GM21737 (cell line): ENCODE data around the gene ABCA2.
A peak's percentile ranks its signal among the peaks of the same experiment; 100 is the strongest.

Source experiments
- ATAC-seq: cut with Tn5 transposase; IDR thresholded peaks from one replicate; pipeline ENCODE4 v1.9.1; 2021; ENCODE audit warnings: mild to moderate bottlenecking, moderate library complexity; ENCODE audit not compliant: unreplicated experiment

The ABCA2 gene

GRCh38 chr9:137031904-137032640 lies 4.0 kb upstream of the ABCA2 start, which contains the start of gene FUT7:
Gene FUT7, minus strand, starts transcription at chr9:137032088. Its CDS starts 97 bp downstream, at chr9:137031991.
- no peak for ATAC-seq

- ATAC-seq = no peak
Measured at GRCh38 chr9:137030538-137031527, 2.8 kb upstream of the ABCA2 start.

GRCh38 chr9:137030006-137030405 lies 2.0 kb upstream of the ABCA2 start:
- no peak for ATAC-seq

- ATAC-seq = no peak
Measured at GRCh38 chr9:137029058-137029936, 1.3 kb upstream of the ABCA2 start.

GRCh38 chr9:137028263-137029057 lies 423 bp upstream of the ABCA2 start:
- peak; percentile 37 for ATAC-seq

- ATAC-seq = no peak
Measured at GRCh38 chr9:137026828-137027227, 1.2 kb downstream of the ABCA2 start.

GRCh38 chr9:137026384-137026783 lies 1.7 kb downstream of the ABCA2 start:
- ATAC-seq = no peak

- ATAC-seq = no peak
Measured at GRCh38 chr9:137025517-137025966, 2.5 kb downstream of the ABCA2 start.

GRCh38 chr9:137023583-137023991 lies 4.5 kb downstream of the ABCA2 start:
- ATAC-seq = no peak

- no peak for ATAC-seq
Measured at GRCh38 chr9:137023157-137023556, 4.9 kb downstream of the ABCA2 start.

- no peak for ATAC-seq
Measured at GRCh38 chr9:137022662-137023008, 5.4 kb downstream of the ABCA2 start.

- no peak for ATAC-seq
Measured at GRCh38 chr9:137021979-137022661, 5.9 kb downstream of the ABCA2 start.

- ATAC-seq = no peak
Measured at GRCh38 chr9:137021568-137021978, 6.5 kb downstream of the ABCA2 start.

- no peak for ATAC-seq
Measured at GRCh38 chr9:137020771-137021567, 7.1 kb downstream of the ABCA2 start.

GRCh38 chr9:137019891-137020683 lies 8.0 kb downstream of the ABCA2 start:
- ATAC-seq = no peak

GRCh38 chr9:137018761-137019559 lies 9.1 kb downstream of the ABCA2 start:
- ATAC-seq = no peak
